NCI-H2227 (cell line): ENCODE results near the gene CRACR2B.

Experiments used
- DNase-seq: peaks from one replicate; lab custom pipeline; 2025; ENCODE audit not compliant: unreplicated experiment; lab: John Stamatoyannopoulos, UW

The CRACR2B gene

GRCh38 chr11:794766-795633 is 32.7 kb upstream of the CRACR2B start:
- peak; percentile 68 for DNase-seq

GRCh38 chr11:795634-796564 is 31.8 kb upstream of the CRACR2B start:
- peak; percentile 86 for DNase-seq

GRCh38 chr11:796565-797295 is 31.0 kb upstream of the CRACR2B start:
- DNase-seq: no peak

GRCh38 chr11:797296-798092 is 30.2 kb upstream of the CRACR2B start:
- peak; percentile 95 for DNase-seq

GRCh38 chr11:798093-798713 is 29.5 kb upstream of the CRACR2B start, which contains the start of gene SLC25A22:
Gene SLC25A22, minus strand, starts transcription at chr11:798281. Its CDS starts 3,275 bp downstream, at chr11:795006.
- peak; percentile 95 for DNase-seq

GRCh38 chr11:799641-800316 is 27.9 kb upstream of the CRACR2B start:
- no peak for DNase-seq

- DNase-seq: no peak
Observed at GRCh38 chr11:800473-800872, 27.2 kb upstream of the CRACR2B start.

GRCh38 chr11:801097-801780 is 26.5 kb upstream of the CRACR2B start:
- DNase-seq: no peak

GRCh38 chr11:802018-802617 is 25.6 kb upstream of the CRACR2B start:
- DNase-seq: no peak

- no peak for DNase-seq
Observed at GRCh38 chr11:802693-803466, 24.8 kb upstream of the CRACR2B start.

GRCh38 chr11:803467-803742 is 24.3 kb upstream of the CRACR2B start:
- no peak for DNase-seq

GRCh38 chr11:803770-804598 is 23.7 kb upstream of the CRACR2B start:
- DNase-seq: peak; percentile 79

GRCh38 chr11:804599-804964 is 23.1 kb upstream of the CRACR2B start:
- DNase-seq: no peak

- no peak for DNase-seq
Observed at GRCh38 chr11:808427-809286, 19.1 kb upstream of the CRACR2B start.

GRCh38 chr11:809287-810039 is 18.3 kb upstream of the CRACR2B start, which contains the start of gene RPLP2:
Gene RPLP2, plus strand, starts transcription at chr11:809967. Its CDS starts 268 bp downstream, at chr11:810235.
- DNase-seq: peak; percentile 100
